A549 (cell line): ENCODE data around the gene ISCU. TPM values are rescaled to one million over a fixed set of nuclear protein-coding genes. Genes with fewer than 3 reads are reported as not detected.

Source experiments
- ATAC-seq, 2 experiments: fragments of 200-7000 bp in 1 of 2; fragments of >200 bp in 1 of 2; cut with Nextera tagmentation in 1 of 2; cut with Tn5 transposase in 1 of 2; 3 replicates each; pipeline versions ENCODE4 v1.8.0 to v1.9.1; 2018 to 2020; ENCODE audit warnings: mild to moderate bottlenecking in 1 of 2, moderate library complexity in 1 of 2
- CTCF ChIA-PET: fragments of 300-600 bp; sonication (Branson Sonifier 250); formaldehyde crosslinking; extraction: SDS; loops from one replicate; lab custom pipeline; 2021; ENCODE audit warnings: antibody characterized with exemption, inconsistent platforms; lab: Yijun Ruan, JAX
- POLR2A ChIA-PET: fragments of 350-600 bp; formaldehyde crosslinking; extraction: SDS; loops from one replicate; lab custom pipeline; 2021; ENCODE audit warnings: antibody characterized with exemption, inconsistent platforms; lab: Yijun Ruan, JAX
- DNase-seq, 2 experiments: peaks; one replicate each; pipeline versions ENCODE4 v3.0.0 to v3.0.0-alpha.2; 2011 to 2016; ENCODE audit warnings: low read depth in 1 of 2, low spot score in 1 of 2
- FAIRE-seq: peaks from 2 replicates; lab custom pipeline; 2011; peaks lifted over from hg19 to GRCh38; lab: Jason Lieb, UNC
- H3K27ac ChIP-seq, 2 experiments: fragments of >200 bp; sonication (Bioruptor Twin); formaldehyde crosslinking; 3 replicates each; pipeline ENCODE4 v1.5.1; 2016 to 2017
- H3K4me1 ChIP-seq: fragments of >200 bp; sonication (Bioruptor Twin); formaldehyde crosslinking; 3 replicates; pipeline ENCODE4 v1.6.1; 2016
- H3K4me2 ChIP-seq: fragments of >200 bp; sonication (Bioruptor Twin); formaldehyde crosslinking; 3 replicates; pipeline ENCODE4 v1.6.1; 2016
- H3K4me3 ChIP-seq: fragments of >200 bp; sonication (Bioruptor Twin); formaldehyde crosslinking; 3 replicates; pipeline ENCODE4 v1.5.1; 2016
- H3K9me3 ChIP-seq: fragments of >200 bp; sonication (Bioruptor Twin); formaldehyde crosslinking; 3 replicates; pipeline ENCODE4 v1.6.1; 2016
- ATOH8 ChIP-seq: fragments of 250-450 bp; sonication (Bioruptor Pico); IDR thresholded peaks from 2 replicates; pipeline ENCODE4 v1.5.0; 2020; ENCODE audit warnings: low read depth, mild to moderate bottlenecking, moderate library complexity
- CTCF ChIP-seq: fragments of >200 bp; sonication (Bioruptor Twin); formaldehyde crosslinking; IDR thresholded peaks from 3 replicates; pipeline ENCODE4 v1.5.1; 2016
- E2F6 ChIP-seq: IDR thresholded peaks from 2 replicates; pipeline ENCODE4 v1.6.1; 2012; ENCODE audit warnings: low read depth, borderline replicate concordance
- EHF ChIP-seq: fragments of 250-450 bp; sonication (Bioruptor Pico); IDR thresholded peaks from 2 replicates; pipeline ENCODE4 v1.5.0; 2020; ENCODE audit warnings: mild to moderate bottlenecking
- EP300 ChIP-seq, 2 experiments: fragments of >200 bp; sonication (Bioruptor Twin); formaldehyde crosslinking; IDR thresholded peaks; 2 replicates in 1 of 2; 3 replicates in 1 of 2; pipeline ENCODE4 v1.6.1; 2016 to 2017
- FOSL2 ChIP-seq, 2 experiments: fragments of 450-650 bp in 1 of 2; fragments of >200 bp in 1 of 2; sonication (Bioruptor Twin) in 1 of 2; formaldehyde crosslinking; IDR thresholded peaks; 2 replicates each; pipeline versions ENCODE4 v1.5.0 to v1.6.1; 2016 to 2020; ENCODE audit warnings: mild to moderate bottlenecking in 1 of 2, moderate library complexity in 1 of 2
- FOXS1 ChIP-seq: fragments of 250-450 bp; sonication (Bioruptor Pico); IDR thresholded peaks from 2 replicates; pipeline ENCODE4 v1.5.0; 2020; ENCODE audit warnings: mild to moderate bottlenecking, moderate library complexity
- HDAC2 ChIP-seq: fragments of 200-600 bp; sonication (generic); IDR thresholded peaks from 2 replicates; pipeline ENCODE4 v1.6.1; 2016
- HES2 ChIP-seq: fragments of >200 bp; sonication (Bioruptor Twin); formaldehyde crosslinking; IDR thresholded peaks from 2 replicates; pipeline ENCODE4 v1.6.1; 2016
- HOXB5 ChIP-seq: fragments of 250-450 bp; sonication (Bioruptor Pico); IDR thresholded peaks from 2 replicates; pipeline ENCODE4 v1.5.0; 2020; ENCODE audit warnings: mild to moderate bottlenecking, moderate library complexity
- KDM1A ChIP-seq: fragments of 200-600 bp; sonication (generic); IDR thresholded peaks from 2 replicates; pipeline ENCODE4 v1.6.1; 2016; ENCODE audit warnings: low read depth, mild to moderate bottlenecking
- MAZ ChIP-seq: fragments of 150-350 bp; IDR thresholded peaks from 2 replicates; pipeline ENCODE4 v1.6.1; 2014; ENCODE audit warnings: antibody characterized with exemption, low read depth, low read length, borderline replicate concordance
- PBX3 ChIP-seq: IDR thresholded peaks from 2 replicates; pipeline ENCODE4 v1.6.1; 2012
- PHF8 ChIP-seq: fragments of 200-600 bp; sonication (generic); IDR thresholded peaks from 2 replicates; pipeline ENCODE4 v1.6.1; 2016; ENCODE audit warnings: low read depth, mild to moderate bottlenecking, antibody characterized with exemption, moderate library complexity, borderline replicate concordance
- RCOR1 ChIP-seq: fragments of 150-350 bp; IDR thresholded peaks from 2 replicates; pipeline ENCODE4 v1.6.1; 2014; ENCODE audit warnings: antibody characterized with exemption, low read length, low read depth
- RFX5 ChIP-seq: fragments of 450-650 bp; IDR thresholded peaks from 2 replicates; pipeline ENCODE4 v1.7.1; 2014; ENCODE audit warnings: antibody characterized with exemption, mild to moderate bottlenecking, moderate library complexity
- RNF2 ChIP-seq: fragments of 200-600 bp; sonication (generic); IDR thresholded peaks from 2 replicates; pipeline ENCODE4 v1.6.1; 2016; ENCODE audit warnings: low read depth, mild to moderate bottlenecking, antibody characterized with exemption, moderate library complexity, borderline replicate concordance
- USF2 ChIP-seq: fragments of 450-650 bp; IDR thresholded peaks from 2 replicates; pipeline ENCODE4 v1.6.1; 2014; ENCODE audit warnings: antibody characterized with exemption
- whole genome bisulfite sequencing: methylation state at CpG from one replicate; pipeline ENCODE4 v1.1.6; 2017; ENCODE audit errors: missing lambda C conversion rate; 5-methylcytosine and 5-hydroxymethylcytosine counted together
- polyA plus RNA-seq, 4 experiments: library from polyadenylated mRNA; depleted of rRNA in 3 of 4; stranded (reverse); fragments of >200 nt; fragmentation: RNase III in 1 of 4; extraction: RNeasy Plus Mini Kit Qiagen cat#74134 plus additional on column Dnase treatment in 1 of 4; gene quantifications; 2 replicates in 3 of 4; 3 replicates in 1 of 4; pipeline ENCODE4 v1.2.3, GENCODE V29; 2011 to 2017

The ISCU gene
- polyA plus RNA-seq, 2 of the 4 experiments (the other 2 are of a cell fraction) = 97.5 to 174 TPM

GRCh38 chr12:108607981-108608600 lies 45.7 kb downstream of the ISCU start:
- POLR2A ChIA-PET = no interaction called here
- CTCF ChIA-PET = interaction anchor here (1.0 to 20.7 kb wide), 3 partner anchors 11 to 41 kb away, joined by 3 to 533 read pairs (median 166); partner anchors contain the start of genes ISCU and SART3
- no peak for FAIRE-seq

More at GRCh38 chr12:108607981-108608600, 45.7 kb downstream of the ISCU start:
- DNase-seq = no peak
- no peak for TF ChIP-seq EP300 (IDR thresholded peaks at IDR 0.05)
- no peak for TF ChIP-seq RNF2
- TF ChIP-seq CTCF = no peak
- no peak for TF ChIP-seq USF2
- TF ChIP-seq E2F6 = no peak
- TF ChIP-seq RCOR1 = no peak
- TF ChIP-seq PBX3 = no peak
- TF ChIP-seq ATOH8 (CRISPR knock-in tag) = no peak
- TF ChIP-seq FOXS1 (CRISPR knock-in tag) = no peak
- no peak for TF ChIP-seq HDAC2
- no peak for TF ChIP-seq EHF
- TF ChIP-seq PHF8 = no peak
- TF ChIP-seq FOSL2 (IDR thresholded peaks at IDR 0.05) = no peak
- TF ChIP-seq FOSL2 (CRISPR knock-in tag; IDR thresholded peaks at IDR 0.05) = no peak
- no peak for TF ChIP-seq RFX5
- no peak for TF ChIP-seq MAZ
- no peak for TF ChIP-seq HOXB5
- no peak for TF ChIP-seq KDM1A
- TF ChIP-seq HES2 = no peak
- no peak overlapping the region for H3K27ac ChIP-seq
- H3K4me2 ChIP-seq = no peak overlapping the region
- ATAC-seq = no peak
- no peaks in the 10 kb centered on the region for H3K9me3 ChIP-seq
- 67% methylated on average over 10 of the region's 10 CpGs for whole genome bisulfite sequencing
- H3K4me1 ChIP-seq = peaks cover 13% of the 10 kb centered on the region
- H3K4me3 ChIP-seq = no peak overlapping the region
